SHP77 (cell line): Measurements from ENCODE around the gene HS6ST3.
"Not testable (repeated sequence)": the region's sequence is repeated elsewhere in the genome, so short reads cannot be mapped to it uniquely, and the experiment has no call there.

Source experiments
- DNase-seq, 2 experiments: peaks; one replicate each; lab custom pipeline; 2025; lab: John Stamatoyannopoulos, UW

Gene HS6ST3

GRCh38 chr13:96444676-96445075 lies 354.8 kb downstream of the HS6ST3 start:
- DNase-seq, result no peak

- no peak for DNase-seq
Measured at GRCh38 chr13:96449920-96450319, 360.0 kb downstream of the HS6ST3 start.

- DNase-seq, result no peak
Measured at GRCh38 chr13:96450326-96451020, 360.6 kb downstream of the HS6ST3 start.

GRCh38 chr13:96454466-96454865 lies 364.6 kb downstream of the HS6ST3 start:
- DNase-seq, result no peak

GRCh38 chr13:96460609-96461008 lies 370.7 kb downstream of the HS6ST3 start:
- peak; percentile 23 to 40 for DNase-seq

- DNase-seq, result peak; percentile 70 to 72
Measured at GRCh38 chr13:96473526-96474180, 383.7 kb downstream of the HS6ST3 start.

- peak in 1 of 2 experiments; percentile 32 for DNase-seq
Measured at GRCh38 chr13:96474181-96474557, 384.3 kb downstream of the HS6ST3 start.

GRCh38 chr13:96475103-96475502 lies 385.2 kb downstream of the HS6ST3 start:
- DNase-seq, result peak in 1 of 2 experiments; percentile 10

- DNase-seq, result no peak
Measured at GRCh38 chr13:96481482-96481881, 391.6 kb downstream of the HS6ST3 start.

- DNase-seq, result no peak
Measured at GRCh38 chr13:96490496-96490989, 400.6 kb downstream of the HS6ST3 start.

GRCh38 chr13:96491103-96491502 lies 401.2 kb downstream of the HS6ST3 start:
- DNase-seq, result no peak

GRCh38 chr13:96492766-96493165 lies 402.9 kb downstream of the HS6ST3 start:
- DNase-seq, result peak in 1 of 2 experiments; percentile 11

- no peak for DNase-seq
Measured at GRCh38 chr13:96499656-96500055, 409.7 kb downstream of the HS6ST3 start.

- DNase-seq, result no peak
Measured at GRCh38 chr13:96500953-96501352, 411.0 kb downstream of the HS6ST3 start.

GRCh38 chr13:96503481-96503880 lies 413.6 kb downstream of the HS6ST3 start:
- no peak for DNase-seq

GRCh38 chr13:96511587-96511986 lies 421.7 kb downstream of the HS6ST3 start:
- DNase-seq, result no peak

- DNase-seq, result no peak
Measured at GRCh38 chr13:96519380-96519779, 429.5 kb downstream of the HS6ST3 start.

- not testable (repeated sequence) for DNase-seq
Measured at GRCh38 chr13:96524398-96525020, 434.6 kb downstream of the HS6ST3 start.

- no peak for DNase-seq
Measured at GRCh38 chr13:96525715-96526114, 435.8 kb downstream of the HS6ST3 start.

- no peak for DNase-seq
Measured at GRCh38 chr13:96527497-96527896, 437.6 kb downstream of the HS6ST3 start.

GRCh38 chr13:96532804-96533203 lies 442.9 kb downstream of the HS6ST3 start:
- DNase-seq, result no peak

- no peak for DNase-seq
Measured at GRCh38 chr13:96533408-96533807, 443.5 kb downstream of the HS6ST3 start.

- DNase-seq, result no peak
Measured at GRCh38 chr13:96539791-96540190, 449.9 kb downstream of the HS6ST3 start.
